Left ventricle myocardium superior (tissue), 1 donor: Measurements from ENCODE around the gene HINT3. TPM values are rescaled to one million over a fixed set of nuclear protein-coding genes. Genes with fewer than 3 reads are reported as not detected.
"Not testable (repeated sequence)": the region's sequence is repeated elsewhere in the genome, so short reads cannot be mapped to it uniquely, and the experiment has no call there.

Experiments used
- ATAC-seq: fragments of 200-7000 bp; cut with Tn5 transposase; one replicate; pipeline ENCODE4 v1.9.1; 2020; ENCODE audit warnings: mild to moderate bottlenecking, moderate library complexity
- DNase-seq: peaks from one replicate; pipeline ENCODE4 v3.0.0-alpha.2; 2020
- intact Hi-C: fragments of 100-400 bp; cut with micrococcal nuclease; formaldehyde crosslinking; loops from one replicate; pipeline ENCODE4 v1.11.0; 2022
- total RNA-seq: library from RNA; stranded (reverse); fragmentation: NEBNext Ultra II Directional; extraction: Animal tissue kit (Norgen Biotek cat#: 25700); gene quantifications from one replicate; pipeline ENCODE4 v1.2.1, GENCODE V29; 2021
- donor health status: DM: no; HTN: yes; CAD: no; lungs with severe emphysema.

HINT3 gene
- total RNA-seq, 1 donor from 2014 or later, result 40.8 TPM

DNA sequence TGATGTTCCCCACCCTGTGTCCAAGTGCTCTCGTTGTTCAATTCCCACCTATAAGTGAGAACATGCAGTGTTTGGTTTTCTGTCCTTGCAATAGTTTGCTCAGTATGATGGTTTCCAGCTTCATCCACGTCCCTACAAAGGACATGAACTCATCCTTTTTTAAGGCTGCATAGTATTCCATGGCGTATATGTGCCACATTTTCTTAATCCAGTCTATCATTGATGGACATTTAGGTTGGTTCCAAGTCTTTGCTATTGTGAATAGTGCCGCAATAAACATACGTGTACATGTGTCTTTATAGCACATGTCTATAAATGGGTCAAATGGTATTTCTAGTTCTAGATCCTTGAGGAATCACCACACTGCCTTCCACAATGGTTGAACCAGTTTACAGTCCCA is 21.1 kb upstream of the HINT3 start:
- intact Hi-C loops, ATAC-seq, DNase-seq: not testable (repeated sequence)

- intact Hi-C loops, result no loop called here
- DNase-seq (no peak), ATAC-seq (no peak)
These were observed 17.5 kb upstream of the HINT3 start for GRCh38 chr6:125939026-125939425.

DNA sequence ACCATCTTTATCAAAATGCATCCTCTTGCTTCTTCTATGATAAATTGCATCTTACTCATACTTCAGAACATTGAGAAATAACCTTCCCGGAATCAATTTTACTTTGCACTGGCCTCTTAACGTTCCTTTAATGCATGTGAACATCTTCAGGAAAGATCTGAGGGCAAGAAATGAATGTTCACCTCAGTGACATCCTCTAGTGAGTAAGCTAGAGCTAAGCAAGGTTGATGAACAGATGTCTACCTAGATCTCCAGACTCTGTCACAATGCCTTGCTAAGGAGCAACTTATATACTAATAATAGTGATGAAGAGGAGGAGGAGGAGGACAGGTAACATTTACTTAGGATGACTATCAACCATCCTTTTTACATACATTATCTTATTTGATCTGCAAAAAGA is 16.8 kb upstream of the HINT3 start:
- DNase-seq, result no peak
- no peak for ATAC-seq
- intact Hi-C loops, result no loop called here

- intact Hi-C loops, result no loop called here
- ATAC-seq (no peak), DNase-seq (no peak)
These were observed 16.1 kb upstream of the HINT3 start for GRCh38 chr6:125940247-125941041.

DNA sequence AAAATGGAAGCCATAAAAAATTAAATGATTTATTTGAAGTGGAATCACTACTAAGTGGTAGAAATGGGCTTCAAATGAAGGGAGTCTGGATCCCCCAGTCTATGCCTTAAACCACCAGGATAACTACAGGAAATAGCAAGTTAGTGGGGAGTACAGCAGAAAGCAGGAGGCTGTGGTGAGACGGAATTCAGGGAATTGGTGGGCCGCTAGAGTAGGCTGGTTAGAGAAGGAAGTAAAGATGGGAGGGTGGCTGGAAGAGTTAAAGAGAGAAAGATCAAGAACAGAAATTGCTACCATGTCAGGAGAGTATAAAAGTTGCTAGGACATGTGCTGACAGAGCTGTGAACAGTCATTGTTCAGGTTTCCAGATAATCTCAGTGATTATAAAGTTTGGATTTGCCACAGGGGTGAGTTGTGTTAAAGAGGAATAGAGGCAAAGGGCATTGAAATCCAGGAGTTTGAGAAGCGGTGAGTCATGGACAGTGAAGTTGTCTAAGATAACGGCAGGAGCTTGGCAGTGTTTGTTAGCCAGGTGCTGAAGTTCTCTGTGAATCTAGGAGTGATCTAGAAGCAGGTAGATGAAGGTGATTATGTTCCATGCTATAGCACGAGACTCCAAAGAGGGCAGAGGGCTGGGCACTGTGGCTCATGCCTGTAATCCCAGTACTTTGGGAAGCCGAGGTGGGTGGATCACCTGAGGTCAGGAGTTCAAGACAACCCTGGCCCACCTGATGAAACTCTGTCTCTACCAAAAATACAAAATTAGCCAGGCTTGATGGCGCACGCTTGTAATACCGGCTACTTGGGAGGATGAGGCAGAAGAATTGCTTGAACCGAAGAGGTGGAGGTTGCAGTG is 13.7 kb upstream of the HINT3 start:
- no peak for DNase-seq
- intact Hi-C loops, result no loop called here
- no peak for ATAC-seq

DNA sequence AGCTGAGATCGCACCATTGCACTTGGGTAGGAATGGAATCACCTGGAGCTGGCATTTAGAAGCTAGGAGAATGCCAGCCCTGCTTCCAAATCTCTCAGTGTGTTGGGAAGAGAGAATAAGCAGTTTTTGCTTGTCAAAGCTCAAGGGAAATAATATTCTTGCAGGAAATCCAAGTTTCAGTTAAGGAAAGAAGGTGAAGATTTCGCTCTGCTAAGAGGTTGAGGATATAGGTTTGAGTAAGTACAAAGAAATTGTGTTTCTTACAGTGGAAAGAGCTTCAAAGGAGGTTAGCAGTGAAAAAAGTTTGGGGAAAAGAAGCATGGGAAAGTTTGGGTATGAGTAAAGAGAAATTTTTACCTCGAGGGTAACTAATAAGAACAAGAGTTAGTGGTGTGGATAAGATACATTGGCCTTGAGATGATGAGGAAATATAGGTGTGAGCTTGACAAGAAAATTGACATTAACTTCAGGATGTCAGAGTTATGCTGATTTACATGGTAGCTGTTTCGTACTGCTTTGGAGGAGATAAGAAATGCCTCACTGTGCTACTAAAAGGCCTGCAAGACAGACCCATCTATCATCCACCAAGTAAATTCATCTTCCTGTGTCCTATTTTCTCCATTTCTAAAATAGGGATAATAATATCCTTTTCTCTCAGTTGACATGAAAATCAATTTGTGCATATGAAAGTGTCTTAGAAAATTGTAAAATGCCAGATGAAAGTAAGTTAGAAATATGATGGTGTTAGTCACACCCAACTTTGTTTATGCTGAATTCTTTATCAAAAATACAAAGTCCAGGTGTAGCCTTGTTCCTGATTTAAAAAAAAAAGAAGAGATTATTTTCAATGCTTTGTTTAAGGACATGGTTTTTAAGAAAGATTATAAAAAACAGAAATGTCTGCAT is 12.8 kb upstream of the HINT3 start:
- no peak for ATAC-seq
- intact Hi-C loops, result no loop called here
- no peak for DNase-seq

DNA sequence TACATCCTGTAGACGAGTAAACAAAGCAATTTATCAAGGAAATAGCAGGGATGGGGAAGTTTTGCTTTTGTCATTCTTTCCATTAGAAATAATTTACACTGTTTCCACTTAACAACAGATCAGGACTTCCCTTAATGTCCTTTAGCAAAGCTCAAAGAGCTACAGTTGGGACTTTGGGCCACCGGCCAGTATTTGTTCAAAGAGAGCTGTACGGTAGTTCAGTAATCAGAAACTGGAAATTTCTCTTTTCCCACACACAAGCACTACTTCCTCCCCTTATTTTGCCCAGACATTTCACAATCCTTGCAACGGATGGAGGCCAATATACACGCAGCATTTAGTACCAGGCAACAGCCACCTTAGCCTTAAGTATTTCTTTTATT is 12.1 kb upstream of the HINT3 start:
- peak; percentile 70 for DNase-seq
- intact Hi-C loops, result no loop called here
- peak; percentile 83 for ATAC-seq

GRCh38 chr6:125944896-125945295 is 11.7 kb upstream of the HINT3 start:
- intact Hi-C loops, result no loop called here
- no peak for ATAC-seq
- DNase-seq, result no peak

DNA sequence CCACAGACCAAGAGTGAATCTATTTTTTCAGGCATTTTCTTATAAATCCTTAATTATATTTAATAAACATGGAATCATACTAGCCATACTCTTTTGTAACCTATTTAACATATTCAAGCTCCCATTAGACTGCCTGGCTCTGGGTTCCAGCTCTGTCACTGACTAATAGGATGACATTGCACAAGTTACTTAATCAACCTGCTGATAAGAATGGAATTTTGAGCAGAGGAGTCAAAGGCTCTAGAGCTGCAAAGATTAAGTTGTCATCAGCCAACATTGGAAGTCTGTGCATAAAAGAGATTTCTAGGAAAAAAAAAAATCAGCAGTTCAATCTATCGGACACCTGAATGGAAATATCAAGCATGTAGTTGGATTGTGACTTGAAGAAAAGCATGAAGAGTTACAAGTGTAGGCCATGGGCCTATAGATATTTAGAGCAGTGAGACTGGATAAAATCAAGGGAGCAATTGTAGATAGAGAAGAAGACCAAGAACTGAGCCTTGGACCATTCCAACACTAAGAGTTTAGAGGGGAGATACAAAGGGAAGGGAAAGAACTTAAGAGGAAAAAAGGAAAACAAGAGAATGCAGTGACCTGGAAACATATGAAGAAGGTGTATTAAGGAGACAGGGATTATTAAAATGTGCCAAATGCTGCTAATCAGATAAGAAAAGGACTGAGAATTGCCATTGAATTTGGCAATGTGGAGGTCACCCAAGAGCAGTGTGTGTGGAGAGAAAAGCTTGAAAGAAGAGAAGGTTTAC is 11.0 kb upstream of the HINT3 start:
- ATAC-seq (peak; percentile 77), DNase-seq (no peak)
- intact Hi-C loops, result no loop called here

DNA sequence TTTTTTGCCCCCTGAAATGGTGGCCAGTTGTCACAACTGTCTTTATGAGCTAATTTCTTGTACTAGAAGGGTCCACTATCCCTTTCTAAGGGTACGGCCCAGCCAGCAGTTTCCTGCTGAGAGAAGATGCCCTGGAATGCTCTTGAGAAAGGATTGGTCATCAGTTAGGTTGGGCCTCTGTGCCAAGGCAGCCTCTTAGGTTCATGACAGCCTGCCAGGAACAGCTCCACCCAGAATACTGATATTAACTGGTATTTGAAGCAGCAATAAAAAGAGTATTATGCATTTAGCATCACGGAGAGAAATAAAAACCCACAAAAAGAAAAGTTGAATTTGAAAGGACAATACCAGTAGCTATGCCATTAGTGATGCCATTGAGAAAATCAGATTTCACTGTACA is 9.0 kb upstream of the HINT3 start:
- ATAC-seq (no peak), DNase-seq (no peak)
- intact Hi-C loops, result no loop called here

DNA sequence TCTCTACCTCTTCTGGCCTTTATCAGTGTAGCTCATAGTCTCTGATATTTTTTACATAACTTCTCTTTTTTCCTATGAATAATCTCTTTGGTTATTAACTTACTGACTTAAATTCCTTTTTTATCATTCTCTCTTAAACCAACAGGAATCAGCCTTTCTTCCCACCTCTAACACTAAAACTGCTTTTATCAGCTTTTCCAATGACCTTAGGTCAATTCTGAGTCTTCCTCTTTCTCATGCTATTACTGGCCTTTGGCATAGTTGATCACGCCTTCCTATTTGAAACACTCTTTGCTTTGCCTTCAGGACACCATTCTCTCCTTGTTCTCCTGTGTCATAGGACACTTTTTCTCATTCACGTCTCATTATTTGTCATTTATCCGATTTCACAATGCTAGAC is 8.1 kb upstream of the HINT3 start:
- intact Hi-C loops, result no loop called here
- ATAC-seq (no peak), DNase-seq (no peak)

GRCh38 chr6:125949069-125949468 is 7.5 kb upstream of the HINT3 start:
- DNase-seq (no peak), ATAC-seq (no peak)
- intact Hi-C loops, result no loop called here

GRCh38 chr6:125950293-125950692 is 6.3 kb upstream of the HINT3 start:
- no peak for ATAC-seq
- no peak for DNase-seq
- intact Hi-C loops, result no loop called here

DNA sequence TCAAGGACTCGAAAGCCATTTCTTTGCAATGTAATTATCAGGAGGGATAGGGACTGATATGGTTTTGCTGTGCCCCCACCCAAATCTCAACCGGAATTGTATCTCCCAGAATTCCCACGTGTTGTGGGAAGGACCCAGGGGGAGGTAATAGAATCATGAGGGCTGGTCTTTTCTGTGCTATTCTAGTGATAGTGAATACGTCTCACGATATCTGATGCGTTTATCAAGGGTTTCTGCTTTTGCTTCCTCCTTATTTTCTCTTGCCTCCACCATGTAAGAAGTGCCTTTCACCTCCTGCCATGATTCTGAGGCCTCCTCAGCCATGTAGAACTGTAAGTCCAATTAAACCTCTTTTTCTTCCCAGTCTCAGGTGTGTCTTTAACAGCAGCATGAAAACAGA is 5.9 kb upstream of the HINT3 start:
- DNase-seq, ATAC-seq, intact Hi-C loops: not testable (repeated sequence)

- DNase-seq, result no peak
- no peak for ATAC-seq
- intact Hi-C loops, result no loop called here
These were observed 5.2 kb upstream of the HINT3 start for GRCh38 chr6:125951323-125951722.

GRCh38 chr6:125952764-125953501 is 3.6 kb upstream of the HINT3 start:
- intact Hi-C loops, result no loop called here
- DNase-seq (no peak), ATAC-seq (no peak)

GRCh38 chr6:125953502-125953875 is 3.1 kb upstream of the HINT3 start:
- DNase-seq (no peak), ATAC-seq (no peak)
- intact Hi-C loops, result no loop called here

DNA sequence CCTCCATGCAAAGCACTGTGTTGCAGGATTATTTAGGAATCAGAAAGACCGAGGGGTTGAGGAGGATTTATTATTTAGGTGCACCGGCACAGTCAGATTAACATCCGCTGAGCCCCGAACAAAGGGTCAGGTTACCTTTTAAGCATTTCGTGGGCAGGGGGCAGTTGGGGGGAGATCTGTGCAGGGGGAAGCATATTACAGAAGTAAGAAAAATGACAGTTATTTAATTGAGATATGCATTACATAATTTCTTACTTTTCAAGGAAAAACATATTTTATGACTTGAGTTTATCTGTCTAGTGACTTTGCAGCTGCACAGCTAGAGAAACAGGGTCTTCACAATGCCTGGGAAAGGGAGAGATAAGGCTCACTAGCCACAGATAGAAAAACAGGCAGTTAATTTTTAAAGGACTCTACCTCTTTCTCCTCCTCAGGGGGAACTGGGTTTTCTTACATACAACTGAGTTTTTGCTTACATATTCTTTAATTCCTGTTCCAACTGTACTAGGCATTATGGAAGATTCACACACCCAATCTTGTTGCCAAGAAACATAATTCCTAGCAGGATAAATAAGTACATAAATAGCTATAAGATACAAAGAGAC is 1.7 kb upstream of the HINT3 start:
- ATAC-seq (no peak), DNase-seq (no peak)
- intact Hi-C loops, result loop anchor here (5.0 kb wide), 1 partner anchor 173 kb away; no protein-coding TSS in a partner anchor
